DND-41 (cell line): Measurements from ENCODE around the gene PARPBP.

Experiments used
- ATAC-seq: fragments of 200-7000 bp; cut with Tn5 transposase; 3 replicates; pipeline ENCODE4 v1.9.1; 2021; ENCODE audit warnings: low read depth; ENCODE audit not compliant: insufficient read depth
- DNase-seq: peaks from one replicate; pipeline ENCODE4 v3.0.0-alpha.2; 2020
- H2AFZ ChIP-seq: 2 replicates; pipeline ENCODE4 v1.6.0; 2012; ENCODE audit warnings: low read depth, low read length
- H3K27ac ChIP-seq: 2 replicates; pipeline ENCODE4 v1.5.1; 2012; ENCODE audit warnings: low read length, inconsistent platforms
- H3K27me3 ChIP-seq: fragments of 200-600 bp; sonication (generic); 2 replicates; pipeline ENCODE4 v1.6.0; 2012; ENCODE audit warnings: low read length, mild to moderate bottlenecking, inconsistent platforms; ENCODE audit not compliant: insufficient read depth, poor library complexity
- H3K36me3 ChIP-seq: 2 replicates; pipeline ENCODE4 v1.5.1; 2012; ENCODE audit warnings: low read length, inconsistent platforms; ENCODE audit not compliant: insufficient read depth
- H3K4me1 ChIP-seq: 2 replicates; pipeline ENCODE4 v1.5.1; 2012; ENCODE audit warnings: mild to moderate bottlenecking, low read length; ENCODE audit not compliant: insufficient read depth
- H3K4me2 ChIP-seq: 2 replicates; pipeline ENCODE4 v1.6.0; 2012; ENCODE audit warnings: mild to moderate bottlenecking, moderate library complexity, low read length, inconsistent platforms; ENCODE audit not compliant: insufficient read depth
- H3K4me3 ChIP-seq, 2 experiments: fragments of 200-600 bp in 1 of 2; shearing (Covaris generic) in 1 of 2; 2 replicates each; pipeline ENCODE4 v1.5.1; 2012 to 2016; ENCODE audit warnings: inconsistent platforms in 2 of 2, low read length in 2 of 2, mild to moderate bottlenecking in 2 of 2, low read depth in 1 of 2, moderate library complexity in 1 of 2
- H3K79me2 ChIP-seq: 2 replicates; pipeline ENCODE4 v1.6.0; 2012; ENCODE audit warnings: low read length, inconsistent platforms; ENCODE audit not compliant: insufficient read depth
- H3K9ac ChIP-seq: 2 replicates; pipeline ENCODE4 v1.6.0; 2012; ENCODE audit warnings: low read depth, mild to moderate bottlenecking, inconsistent platforms, low read length, moderate library complexity
- H3K9me3 ChIP-seq: 2 replicates; pipeline ENCODE4 v1.5.1; 2012; ENCODE audit warnings: low read length, moderate library complexity, mild to moderate bottlenecking, inconsistent platforms; ENCODE audit not compliant: insufficient read depth, severe bottlenecking
- H4K20me1 ChIP-seq: 2 replicates; pipeline ENCODE4 v1.6.0; 2012; ENCODE audit warnings: low read length; ENCODE audit not compliant: insufficient read depth
- CTCF ChIP-seq: IDR thresholded peaks from 2 replicates; pipeline ENCODE4 v1.5.1; 2012; ENCODE audit warnings: borderline replicate concordance, low read length, moderate library complexity, mild to moderate bottlenecking; ENCODE audit not compliant: poor library complexity, severe bottlenecking; ENCODE audit errors: extremely low read depth
- EZH2 ChIP-seq: IDR thresholded peaks from 3 replicates; pipeline ENCODE4 v1.6.1; 2012; ENCODE audit warnings: borderline replicate concordance, low read depth, mild to moderate bottlenecking, moderate library complexity, low read length, inconsistent platforms; ENCODE audit not compliant: severe bottlenecking

Gene PARPBP

GRCh38 chr12:102182635-102183034, 62.7 kb downstream of the PARPBP start:
- no peak for TF ChIP-seq CTCF
- TF ChIP-seq EZH2, result no peak
- ATAC-seq (no peak), DNase-seq (no peak)
- Histone ChIP-seq H2AFZ (no peak overlapping the region), H3K27me3 (no peaks in the 10 kb centered on the region), H3K9me3 (no peaks in the 10 kb centered on the region), H4K20me1 (no peaks in the 10 kb centered on the region), H3K4me3 (no peak overlapping the region), H3K9ac (no peak overlapping the region), H3K36me3 (peaks cover 17% of the 10 kb centered on the region), H3K27ac (no peak overlapping the region), H3K4me1 (no peaks in the 10 kb centered on the region), H3K79me2 (no peaks in the 10 kb centered on the region), H3K4me2 (no peak overlapping the region)

- ATAC-seq (no peak), DNase-seq (no peak)
- Histone ChIP-seq H3K36me3 (peaks cover 12% of the 10 kb centered on the region; the same call in 1 of the 2 replicates), H3K4me2 (no peak overlapping the region), H4K20me1 (no peaks in the 10 kb centered on the region), H3K79me2 (no peaks in the 10 kb centered on the region), H3K27me3 (no peaks in the 10 kb centered on the region), H3K4me1 (no peaks in the 10 kb centered on the region), H2AFZ (no peak overlapping the region), H3K9ac (no peak overlapping the region), H3K4me3 (no peak overlapping the region), H3K9me3 (no peaks in the 10 kb centered on the region), H3K27ac (no peak overlapping the region)
- TF ChIP-seq EZH2, result no peak
- TF ChIP-seq CTCF, result no peak
Observed at GRCh38 chr12:102195826-102196225, 75.8 kb downstream of the PARPBP start.

- TF ChIP-seq CTCF, result no peak
- TF ChIP-seq EZH2, result no peak
- no peaks in the 10 kb centered on the region for H3K4me1 ChIP-seq
- no peak within 1 kb of the TSS for H3K4me3 ChIP-seq
- H3K27ac ChIP-seq, result no peak within 1 kb of the TSS
- H3K27me3 ChIP-seq, result no peaks in the 10 kb centered on the region
- no peak within 1 kb of the TSS for H2AFZ ChIP-seq
- peaks cover 12% of the 10 kb centered on the region; the same call in 1 of the 2 replicates for H3K36me3 ChIP-seq
- H3K9ac ChIP-seq, result no peak within 1 kb of the TSS
- ATAC-seq (no peak), DNase-seq (no peak)
- no peaks in the 10 kb centered on the region for H4K20me1 ChIP-seq
- H3K9me3 ChIP-seq, result no peaks in the 10 kb centered on the region
- no peak within 1 kb of the TSS for H3K4me2 ChIP-seq
- H3K79me2 ChIP-seq, result no peaks in the 10 kb centered on the region
Observed at GRCh38 chr12:102197789-102198188, 77.8 kb downstream of the PARPBP start, which contains the start of gene PMCH. TSS of gene PMCH (minus strand) at chr12:102197833. CDS start at chr12:102197770, 63 bp downstream.
